ENCODE measurements around the gene LSM10.
A peak's percentile ranks its signal among the peaks of the same experiment; 100 is the strongest.

LSM10 gene

GRCh38 chr1:36381405-36381804 lies 16.3 kb downstream of the LSM10 start:
- peaks cover 68% of the 10 kb centered on the region for H3K4me1 Mint-ChIP-seq
- H3K36me3 Mint-ChIP-seq, result peaks cover 30% of the 10 kb centered on the region
- ATAC-seq, result no peak
- DNase-seq (ENCODE audit: low spot score in 2 of 2), result no peak
- no peaks in the 10 kb centered on the region for H3K9me3 Mint-ChIP-seq
- H3K4me3 Mint-ChIP-seq, result no peak overlapping the region
- peak overlapping the region; percentile 94 for H3K27ac Mint-ChIP-seq

DNA sequence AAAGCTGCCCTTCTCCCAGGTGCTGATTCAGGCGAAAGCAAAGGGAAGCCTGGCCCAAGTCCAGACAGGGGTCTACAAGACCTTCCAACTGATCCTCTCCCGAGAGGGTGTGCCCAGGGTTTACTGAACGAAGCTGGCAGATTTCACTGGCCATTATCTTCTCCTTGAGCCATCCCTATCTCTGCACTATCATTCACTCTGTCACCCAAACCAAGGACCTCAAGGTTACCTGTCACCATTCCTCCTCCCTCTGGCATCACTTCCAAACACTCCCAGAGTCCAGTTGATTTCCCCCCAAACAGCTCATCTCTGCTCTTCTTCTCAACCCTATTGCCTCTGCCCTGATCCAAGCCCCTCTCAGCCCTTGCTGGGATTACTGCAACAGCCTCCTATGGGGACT lies 16.9 kb downstream of the LSM10 start:
- DNase-seq (ENCODE audit: low spot score in 2 of 2), result no peak
- Mint-ChIP-seq H3K36me3 (peaks cover 24% of the 10 kb centered on the region), H3K27ac (peak overlapping the region; percentile 94), H3K4me3 (no peak overlapping the region), H3K9me3 (no peaks in the 10 kb centered on the region), H3K4me1 (peaks cover 70% of the 10 kb centered on the region)
- no peak for ATAC-seq

GRCh38 chr1:36380143-36380619 lies 17.5 kb downstream of the LSM10 start:
- Mint-ChIP-seq H3K4me3 (no peak overlapping the region), H3K27ac (peak overlapping the region; percentile 94), H3K4me1 (peaks cover 70% of the 10 kb centered on the region), H3K36me3 (peaks cover 22% of the 10 kb centered on the region), H3K9me3 (no peaks in the 10 kb centered on the region)
- DNase-seq (ENCODE audit: low spot score in 2 of 2) (no peak), ATAC-seq (no peak)

- Mint-ChIP-seq H3K4me1 (peaks cover 72% of the 10 kb centered on the region), H3K27ac (peak overlapping the region; percentile 79)
- no peak for ATAC-seq
Measured at GRCh38 chr1:36377791-36378492, 19.8 kb downstream of the LSM10 start.

GRCh38 chr1:36372617-36373016 lies 25.1 kb downstream of the LSM10 start:
- Mint-ChIP-seq H3K4me3 (no peak overlapping the region), H3K36me3 (peaks cover 34% of the 10 kb centered on the region), H3K4me1 (peaks cover 56% of the 10 kb centered on the region), H3K27ac (peak overlapping the region; percentile 94), H3K9me3 (no peaks in the 10 kb centered on the region)
- DNase-seq (ENCODE audit: low spot score in 2 of 2) (no peak), ATAC-seq (no peak)

More at GRCh38 chr1:36377791-36378492, 19.8 kb downstream of the LSM10 start:
- Mint-ChIP-seq H3K4me3 (no peak overlapping the region), H3K9me3 (no peaks in the 10 kb centered on the region), H3K36me3 (peaks cover 26% of the 10 kb centered on the region)
- DNase-seq (ENCODE audit: low spot score in 2 of 2), result no peak

DNA sequence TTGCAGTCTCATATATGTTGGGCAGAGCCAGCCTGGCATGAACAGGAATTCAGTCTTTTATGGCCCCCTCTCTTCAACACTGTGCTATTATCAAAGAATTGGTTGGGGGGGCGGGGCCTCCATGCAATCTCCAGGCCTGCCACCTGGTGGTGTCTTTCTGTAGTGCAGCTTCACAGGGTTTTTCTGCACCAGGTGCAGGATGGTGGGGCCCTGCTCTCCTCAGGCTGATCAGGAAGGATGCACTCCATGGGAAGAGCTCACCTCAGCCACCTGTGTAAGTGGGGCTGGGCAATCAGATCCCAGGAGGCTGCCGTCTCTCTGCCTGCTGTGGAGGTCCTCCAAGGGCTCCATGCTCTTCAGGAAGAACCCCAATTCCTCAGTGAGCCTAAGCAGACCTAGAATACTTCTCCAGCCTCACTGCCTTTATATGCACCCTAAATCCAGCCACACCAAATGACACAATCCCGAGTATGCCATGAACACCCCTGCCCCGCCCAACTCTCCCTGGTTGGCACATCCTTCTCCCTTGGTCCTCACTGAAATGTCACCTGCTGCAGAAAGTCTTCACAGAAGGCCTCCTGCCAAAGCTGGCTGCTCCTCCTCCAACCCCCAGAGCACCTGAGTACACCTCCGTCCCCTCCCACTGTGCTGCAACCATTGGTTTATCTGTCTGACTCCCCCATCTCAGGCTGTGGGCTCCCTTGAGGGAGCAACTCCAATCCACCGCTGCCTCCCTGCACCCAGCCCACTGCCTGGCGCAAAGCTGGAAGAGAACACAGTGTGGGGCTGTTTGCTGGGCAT lies 28.4 kb downstream of the LSM10 start:
- no peaks in the 10 kb centered on the region for H3K9me3 Mint-ChIP-seq
- ATAC-seq (peak; percentile 38), DNase-seq (ENCODE audit: low spot score in 2 of 2) (peak; percentile 82 to 92)
- peak overlapping the region; percentile 71 for H3K27ac Mint-ChIP-seq
- H3K36me3 Mint-ChIP-seq, result peaks cover 28% of the 10 kb centered on the region
- no peak overlapping the region for H3K4me3 Mint-ChIP-seq
- peaks cover 61% of the 10 kb centered on the region for H3K4me1 Mint-ChIP-seq

GRCh38 chr1:36367798-36368197 lies 29.9 kb downstream of the LSM10 start:
- peak overlapping the region; percentile 86 for H3K27ac Mint-ChIP-seq
- peaks cover 47% of the 10 kb centered on the region for H3K4me1 Mint-ChIP-seq
- no peaks in the 10 kb centered on the region for H3K9me3 Mint-ChIP-seq
- ATAC-seq (no peak), DNase-seq (ENCODE audit: low spot score in 2 of 2) (no peak)
- no peak overlapping the region for H3K4me3 Mint-ChIP-seq
- H3K36me3 Mint-ChIP-seq, result peaks cover 35% of the 10 kb centered on the region

DNA sequence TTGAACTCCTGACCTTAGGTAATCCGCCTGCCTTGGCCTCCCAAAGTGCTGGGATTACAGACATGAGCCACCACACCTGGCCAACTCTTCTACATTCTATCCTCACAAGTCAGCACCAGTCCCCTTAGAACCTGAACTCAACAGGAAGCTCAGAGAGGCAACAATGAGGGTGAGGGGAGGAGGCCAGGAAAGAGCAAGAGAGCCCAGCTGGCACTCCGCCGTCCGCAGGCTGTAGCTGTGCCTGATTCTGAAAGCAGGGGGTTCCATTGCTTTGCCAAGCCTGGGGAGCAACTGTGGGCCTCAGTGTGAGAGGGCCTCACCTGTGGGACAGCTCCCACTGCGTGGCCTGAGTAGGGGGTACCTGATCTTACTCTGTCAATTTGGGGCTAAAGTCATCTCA lies 30.6 kb downstream of the LSM10 start:
- Mint-ChIP-seq H3K9me3 (no peaks in the 10 kb centered on the region), H3K4me3 (no peak overlapping the region), H3K27ac (peak overlapping the region; percentile 86), H3K36me3 (peaks cover 34% of the 10 kb centered on the region), H3K4me1 (peaks cover 42% of the 10 kb centered on the region)
- ATAC-seq (no peak), DNase-seq (ENCODE audit: low spot score in 2 of 2) (no peak)

GRCh38 chr1:36366091-36366661 lies 31.5 kb downstream of the LSM10 start:
- DNase-seq (ENCODE audit: low spot score in 2 of 2), result no peak
- Mint-ChIP-seq H3K36me3 (peaks cover 35% of the 10 kb centered on the region), H3K4me3 (no peak overlapping the region), H3K9me3 (no peaks in the 10 kb centered on the region), H3K4me1 (peaks cover 42% of the 10 kb centered on the region), H3K27ac (peak overlapping the region; percentile 86)
- ATAC-seq, result peak; percentile 70

- H3K27ac Mint-ChIP-seq, result peak overlapping the region; percentile 86
- H3K36me3 Mint-ChIP-seq, result peaks cover 37% of the 10 kb centered on the region
- H3K4me1 Mint-ChIP-seq, result peaks cover 42% of the 10 kb centered on the region
- H3K4me3 Mint-ChIP-seq, result no peak overlapping the region
- DNase-seq (ENCODE audit: low spot score in 2 of 2) (no peak), ATAC-seq (no peak)
- H3K9me3 Mint-ChIP-seq, result no peaks in the 10 kb centered on the region
Measured at GRCh38 chr1:36365381-36365780, 32.3 kb downstream of the LSM10 start.

GRCh38 chr1:36359911-36360550 lies 37.7 kb downstream of the LSM10 start:
- H3K4me1 Mint-ChIP-seq, result peaks cover 9% of the 10 kb centered on the region
- peak overlapping the region; percentile 89 for H3K27ac Mint-ChIP-seq
- H3K9me3 Mint-ChIP-seq, result no peaks in the 10 kb centered on the region
- ATAC-seq, result peak; percentile 59
- no peak for DNase-seq (ENCODE audit: low spot score in 2 of 2)
- no peak overlapping the region for H3K4me3 Mint-ChIP-seq
- H3K36me3 Mint-ChIP-seq, result peaks cover 78% of the 10 kb centered on the region

- no peak for ATAC-seq
- no peak overlapping the region for H3K4me3 Mint-ChIP-seq
- peaks cover 84% of the 10 kb centered on the region for H3K36me3 Mint-ChIP-seq
Measured at GRCh38 chr1:36359383-36359782, 38.3 kb downstream of the LSM10 start.

DNA sequence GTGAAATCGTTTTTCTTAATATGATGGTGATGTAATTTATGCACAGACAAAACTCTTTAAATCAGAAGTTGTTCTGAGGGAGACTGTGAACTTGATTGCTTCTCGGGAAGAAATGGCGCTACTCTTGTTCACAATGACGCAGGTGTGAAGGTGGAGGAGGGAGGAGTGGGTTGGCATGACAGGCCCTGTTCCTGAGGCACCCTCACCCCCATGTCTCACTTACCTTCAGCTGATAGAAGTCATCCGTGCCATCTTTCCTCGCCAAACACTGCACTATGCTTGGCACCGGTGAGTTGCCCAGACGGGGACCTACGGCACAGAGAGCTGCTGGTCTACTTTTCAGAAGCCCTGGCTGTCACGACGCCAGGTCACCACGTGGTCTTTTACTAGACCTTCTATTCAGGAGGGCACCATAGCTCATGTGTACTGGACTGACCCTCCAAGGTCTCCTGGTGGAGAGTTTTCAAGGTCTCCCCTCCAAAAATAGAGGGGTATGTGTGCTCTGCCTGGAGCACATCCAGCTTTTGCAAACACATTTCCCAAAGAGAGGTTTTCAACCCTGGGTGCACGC lies 39.1 kb downstream of the LSM10 start:
- no peak for ATAC-seq
- Mint-ChIP-seq H3K4me3 (no peak overlapping the region), H3K36me3 (peaks cover 87% of the 10 kb centered on the region)

More at GRCh38 chr1:36359383-36359782, 38.3 kb downstream of the LSM10 start:
- no peaks in the 10 kb centered on the region for H3K9me3 Mint-ChIP-seq
- peak overlapping the region; percentile 89 for H3K27ac Mint-ChIP-seq
- H3K4me1 Mint-ChIP-seq, result peaks cover 9% of the 10 kb centered on the region
- no peak for DNase-seq (ENCODE audit: low spot score in 2 of 2)

GRCh38 chr1:36355811-36356210 lies 41.9 kb downstream of the LSM10 start:
- peaks cover 22% of the 10 kb centered on the region for H3K4me1 Mint-ChIP-seq
- H3K4me3 Mint-ChIP-seq, result no peak overlapping the region
- ATAC-seq (no peak), DNase-seq (ENCODE audit: low spot score in 2 of 2) (no peak)
- peak overlapping the region; percentile 54 for H3K27ac Mint-ChIP-seq
- no peaks in the 10 kb centered on the region for H3K9me3 Mint-ChIP-seq
- peaks cover 73% of the 10 kb centered on the region for H3K36me3 Mint-ChIP-seq

More for the DNA sequence above, 39.1 kb downstream of the LSM10 start:
- Mint-ChIP-seq H3K9me3 (no peaks in the 10 kb centered on the region), H3K4me1 (peaks cover 9% of the 10 kb centered on the region), H3K27ac (no peak overlapping the region)
- no peak for DNase-seq (ENCODE audit: low spot score in 2 of 2)

- peaks cover 23% of the 10 kb centered on the region for H3K4me1 Mint-ChIP-seq
- DNase-seq (ENCODE audit: low spot score in 2 of 2), result no peak
- no peak overlapping the region for H3K4me3 Mint-ChIP-seq
- no peak for ATAC-seq
- no peak overlapping the region for H3K27ac Mint-ChIP-seq
- H3K36me3 Mint-ChIP-seq, result peaks cover 68% of the 10 kb centered on the region
- H3K9me3 Mint-ChIP-seq, result no peaks in the 10 kb centered on the region
Measured at GRCh38 chr1:36354486-36354885, 43.2 kb downstream of the LSM10 start.
